A549 treated with GW870086 at 1 μM for 4 hours (cell line): Measurements from ENCODE around the gene WNT5B. TPM values are rescaled to one million over a fixed set of nuclear protein-coding genes. Genes with fewer than 3 reads are reported as not detected.

ENCODE experiments used
- total RNA-seq: library from RNA; stranded (reverse); fragments of 200-300 nt; extraction: Qiagen RNA extraction; gene quantifications from 5 replicates; pipeline ENCODE4 v1.2.3, GENCODE V29; 2022; ENCODE audit warnings: low read depth

The WNT5B gene
- 1.5 to 2.8 TPM (median 2.3 TPM) in 5 replicates for total RNA-seq

GRCh38 chr12:1628666-1629337 lies at the start of gene WNT5B:
TSS of gene WNT5B (plus strand) at chr12:1629231. CDS start at chr12:1631355, 2,124 bp downstream.

GRCh38 chr12:1594261-1595025 lies 34.6 kb upstream of the WNT5B start, which contains the start of gene FBXL14:
TSS of gene FBXL14 (minus strand) at chr12:1594581. CDS start at chr12:1594066, 515 bp downstream.

GRCh38 chr12:1690578-1691122 lies 61.6 kb downstream of the WNT5B start, which contains the start of gene ADIPOR2:
TSS of gene ADIPOR2 (plus strand) at chr12:1691070. CDS start at chr12:1754344, 63,274 bp downstream.

Other genes starting within 250 kb of the WNT5B start
- 7.7 to 12.4 TPM (median 11.1 TPM) in 5 replicates for gene FBXL14, start 34.6 kb upstream of the WNT5B start, total RNA-seq
- gene ADIPOR2, start 61.8 kb downstream of the WNT5B start, total RNA-seq: 48.3 to 53.7 TPM (median 51.8 TPM) in 5 replicates
- 0.03 to 0.05 TPM in 2 of 5 replicates, not detected in the others for gene LRTM2, start 191.3 kb downstream of the WNT5B start, total RNA-seq